GM18508 (cell line): ENCODE measurements around the gene SHF.

Experiments used
- ATAC-seq: cut with Tn5 transposase; IDR thresholded peaks from one replicate; pipeline ENCODE4 v1.9.1; 2021; ENCODE audit warnings: moderate number of reproducible peaks; ENCODE audit not compliant: insufficient read depth, unreplicated experiment

The SHF gene

GRCh38 chr15:45200001-45200798, 12.4 kb upstream of the SHF start:
- ATAC-seq, result peak; percentile 25

GRCh38 chr15:45199136-45199810, 11.5 kb upstream of the SHF start:
- ATAC-seq, result peak; percentile 9

- peak; percentile 38 for ATAC-seq
Measured at GRCh38 chr15:45198337-45199135, 10.8 kb upstream of the SHF start.

GRCh38 chr15:45197512-45197911, 9.7 kb upstream of the SHF start:
- no peak for ATAC-seq

GRCh38 chr15:45187578-45187893, 230 bp downstream of the SHF start:
- ATAC-seq, result no peak

- ATAC-seq, result no peak
Measured at GRCh38 chr15:45186771-45187577, 792 bp downstream of the SHF start.

- no peak for ATAC-seq
Measured at GRCh38 chr15:45185903-45186770, 1.6 kb downstream of the SHF start.

- ATAC-seq, result no peak
Measured at GRCh38 chr15:45185069-45185779, 2.5 kb downstream of the SHF start.

GRCh38 chr15:45184562-45185041, 3.2 kb downstream of the SHF start:
- ATAC-seq, result no peak

- no peak for ATAC-seq
Measured at GRCh38 chr15:45183511-45183910, 4.3 kb downstream of the SHF start.

- no peak for ATAC-seq
Measured at GRCh38 chr15:45182996-45183395, 4.8 kb downstream of the SHF start.

GRCh38 chr15:45181491-45182285, 6.1 kb downstream of the SHF start:
- no peak for ATAC-seq

- no peak for ATAC-seq
Measured at GRCh38 chr15:45180648-45181436, 6.9 kb downstream of the SHF start.

- no peak for ATAC-seq
Measured at GRCh38 chr15:45180201-45180600, 7.6 kb downstream of the SHF start.

GRCh38 chr15:45179221-45179985, 8.4 kb downstream of the SHF start:
- ATAC-seq, result no peak

- ATAC-seq, result no peak
Measured at GRCh38 chr15:45177285-45177684, 10.5 kb downstream of the SHF start.
